ENCODE measurements around the gene URM1.

URM1 gene

GRCh38 chr9:128391956-128392301, 20.8 kb downstream of the URM1 start:
- TF ChIP-seq MYC (IDR thresholded peaks at IDR 0.05; ENCODE audit: low read depth, low read length) (no peak), POLR2A (IDR thresholded peaks at IDR 0.05; ENCODE audit: extremely low read depth, insufficient read length) (no peak), CTCF (IDR thresholded peaks at IDR 0.05; ENCODE audit: low read depth, low read length) (no peak)
- TF ChIP-seq, protein P1, sequence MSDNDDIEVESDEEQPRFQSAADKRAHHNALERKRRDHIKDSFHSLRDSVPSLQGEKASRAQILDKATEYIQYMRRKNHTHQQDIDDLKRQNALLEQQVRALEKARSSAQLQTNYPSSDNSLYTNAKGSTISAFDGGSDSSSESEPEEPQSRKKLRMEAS (IDR thresholded peaks at IDR 0.05; ENCODE audit: low read depth, low read length): no peak
- H3K4me3 ChIP-seq (ENCODE audit: low read depth, low read length): no peak overlapping the region
- no peak for DNase-seq (ENCODE audit: low read depth)

- H3K4me3 ChIP-seq (ENCODE audit: low read depth, low read length): no peak overlapping the region
- TF ChIP-seq, protein P1 (IDR thresholded peaks at IDR 0.05; ENCODE audit: low read depth, low read length): no peak
- TF ChIP-seq MYC (IDR thresholded peaks at IDR 0.05; ENCODE audit: low read depth, low read length) (no peak), POLR2A (IDR thresholded peaks at IDR 0.05; ENCODE audit: extremely low read depth, insufficient read length) (no peak), CTCF (IDR thresholded peaks at IDR 0.05; ENCODE audit: low read depth, low read length) (no peak)
- no peak for DNase-seq (ENCODE audit: low read depth)
Observed at GRCh38 chr9:128392302-128393144, 21.3 kb downstream of the URM1 start.

DNA sequence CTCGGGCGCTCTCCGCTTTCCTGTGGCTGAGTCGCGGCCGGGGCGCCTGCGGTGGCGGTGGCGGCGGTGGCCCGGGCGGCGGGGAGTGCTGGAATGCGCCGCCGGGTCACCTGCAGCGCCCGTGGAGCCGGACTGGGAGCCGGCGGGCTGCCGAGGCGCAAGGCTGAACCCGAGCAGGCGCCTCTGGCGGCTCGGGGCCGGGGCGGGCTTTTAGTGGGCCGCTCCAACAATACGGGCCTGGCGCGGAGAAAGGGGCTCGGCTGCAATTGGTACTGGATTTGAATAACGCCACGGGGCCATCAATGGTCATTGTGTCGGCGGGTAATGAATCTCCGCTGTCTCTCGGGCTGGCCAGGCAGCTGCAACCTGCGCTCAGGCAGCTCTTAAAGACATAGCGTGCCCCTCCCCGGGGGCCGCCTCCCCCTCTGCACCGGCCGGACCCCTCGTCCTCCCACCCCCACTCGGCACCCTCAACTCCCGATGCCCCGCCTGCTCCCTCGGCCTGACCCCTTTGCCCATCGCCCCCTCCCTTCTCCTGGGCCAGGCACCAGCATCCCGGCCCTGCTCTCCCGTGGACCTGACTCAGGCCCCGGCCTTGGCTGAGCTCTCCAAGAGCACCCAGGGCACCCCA, 22.1 kb downstream of the URM1 start:
- H3K4me3 ChIP-seq (ENCODE audit: low read depth, low read length): no peak overlapping the region
- no peak for DNase-seq (ENCODE audit: low read depth)
- TF ChIP-seq, protein P1 (IDR thresholded peaks at IDR 0.05; ENCODE audit: low read depth, low read length): no peak
- no peak for TF ChIP-seq MYC (IDR thresholded peaks at IDR 0.05; ENCODE audit: low read depth, low read length)
- no peak for TF ChIP-seq CTCF (IDR thresholded peaks at IDR 0.05; ENCODE audit: low read depth, low read length)
- no peak for TF ChIP-seq POLR2A (IDR thresholded peaks at IDR 0.05; ENCODE audit: extremely low read depth, insufficient read length)

- TF ChIP-seq MYC (IDR thresholded peaks at IDR 0.05; ENCODE audit: low read depth, low read length): no peak
- no peak for TF ChIP-seq CTCF (IDR thresholded peaks at IDR 0.05; ENCODE audit: low read depth, low read length)
- TF ChIP-seq, protein P1 (IDR thresholded peaks at IDR 0.05; ENCODE audit: low read depth, low read length): no peak
- no peak for TF ChIP-seq POLR2A (IDR thresholded peaks at IDR 0.05; ENCODE audit: extremely low read depth, insufficient read length)
- DNase-seq (ENCODE audit: low read depth): no peak
- no peak overlapping the region for H3K4me3 ChIP-seq (ENCODE audit: low read depth, low read length)
Observed at GRCh38 chr9:128393970-128394369, 22.8 kb downstream of the URM1 start.

DNA sequence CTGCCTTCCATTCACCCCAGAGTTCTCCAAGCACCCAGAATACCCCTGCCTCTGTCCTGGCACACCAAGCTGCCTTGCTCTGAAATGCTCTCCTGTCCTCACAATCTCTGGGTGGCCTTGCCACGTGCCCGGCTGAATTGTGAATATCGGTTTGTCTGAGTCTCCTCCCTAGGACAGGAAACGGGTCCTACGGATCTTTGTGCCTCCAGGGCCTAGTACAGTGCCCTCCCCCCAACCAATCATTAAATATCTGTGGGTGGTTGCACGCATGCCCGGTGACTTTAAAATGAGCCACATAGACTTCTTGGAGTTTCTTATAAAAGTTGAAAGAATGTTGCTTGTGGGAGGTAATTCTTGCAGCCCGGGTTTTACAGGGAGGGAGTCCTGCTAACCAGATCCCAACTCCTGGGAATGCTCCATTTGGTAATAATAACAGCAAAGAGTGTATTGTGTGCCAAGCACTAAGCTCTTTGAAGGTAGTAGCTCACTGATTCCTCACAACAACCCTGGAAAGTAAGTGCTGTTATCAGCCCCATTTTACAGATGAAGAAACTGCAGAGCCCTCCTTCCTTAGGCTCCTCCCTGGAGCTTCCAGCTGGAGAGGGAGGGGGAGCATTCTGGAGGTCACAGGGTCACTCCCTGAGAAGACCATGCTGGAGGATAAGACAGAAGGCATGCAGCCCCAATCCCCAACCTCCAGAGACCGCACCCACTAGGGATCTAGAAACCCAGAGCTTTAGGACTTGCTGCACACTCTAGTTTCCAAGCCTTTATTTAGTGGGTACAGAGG, 23.4 kb downstream of the URM1 start:
- no peak for TF ChIP-seq MYC (IDR thresholded peaks at IDR 0.05; ENCODE audit: low read depth, low read length)
- no peak for TF ChIP-seq POLR2A (IDR thresholded peaks at IDR 0.05; ENCODE audit: extremely low read depth, insufficient read length)
- no peak for TF ChIP-seq CTCF (IDR thresholded peaks at IDR 0.05; ENCODE audit: low read depth, low read length)
- TF ChIP-seq, protein P1 (IDR thresholded peaks at IDR 0.05; ENCODE audit: low read depth, low read length): no peak
- no peak overlapping the region for H3K4me3 ChIP-seq (ENCODE audit: low read depth, low read length)
- DNase-seq (ENCODE audit: low read depth): no peak
